Mucosa of descending colon (tissue), 3 donors: ENCODE data around the gene MYO1E. TPM values are rescaled to one million over a fixed set of nuclear protein-coding genes. Genes with fewer than 3 reads are reported as not detected.

Source experiments
- ATAC-seq: fragments of 200-7000 bp; cut with Tn5 transposase; one replicate; pipeline ENCODE4 v1.9.1; 2020; ENCODE audit warnings: mild to moderate bottlenecking, moderate library complexity
- DNase-seq, 3 donors: peaks; one replicate each; pipeline ENCODE4 v3.0.0-alpha.2; 2020
- H3K36me3 ChIP-seq: fragments of 200-600 bp; one replicate; pipeline ENCODE4 v1.8.0; 2021; ENCODE audit warnings: low read depth, mild to moderate bottlenecking
- H3K4me1 ChIP-seq: fragments of 200-600 bp; one replicate; pipeline ENCODE4 v1.8.0; 2021; ENCODE audit warnings: low read depth, mild to moderate bottlenecking
- H3K4me3 ChIP-seq: fragments of 200-600 bp; one replicate; pipeline ENCODE4 v1.8.0; 2021; ENCODE audit warnings: mild to moderate bottlenecking
- H3K9me3 ChIP-seq: fragments of 200-600 bp; one replicate; pipeline ENCODE4 v1.8.0; 2021; ENCODE audit warnings: mild to moderate bottlenecking
- CTCF ChIP-seq: fragments of 200-600 bp; IDR thresholded peaks from one replicate; pipeline ENCODE4 v1.8.0; 2022; ENCODE audit warnings: antibody characterized with exemption, mild to moderate bottlenecking
- intact Hi-C, 2 donors: fragments of 100-400 bp; cut with DNase I in 1 of 2; cut with micrococcal nuclease in 1 of 2; formaldehyde crosslinking; loops; one replicate each; pipeline versions ENCODE4 v1.11.0 to v1.11.1; 2022; cut with DNase I, micrococcal nuclease
- total RNA-seq, 3 donors: library from RNA; stranded (reverse); fragmentation: NEBNext Ultra II Directional in 2 of 3; extraction: Animal tissue kit (Norgen Biotek cat#: 25700) in 2 of 3; gene quantifications; one replicate each; pipeline versions ENCODE4 v1.2.1 to v1.2.4, GENCODE V29; 2021 to 2023
- donor health status: DM: no; HTN: no; CAD: no; lungs with moderate emphysema.
- donor health status: DM: no; HTN: no; CAD: no.
- donor health status: DM: no; HTN: yes; CAD: no.

The MYO1E gene
- total RNA-seq, 3 donors from 2014 or later = 189 to 325 (median 283) TPM

- ATAC-seq = peak; percentile 45
- intact Hi-C loops = no loop called here
- Histone ChIP-seq H3K36me3 (no peaks in the 10 kb centered on the region), H3K4me1 (peaks cover 37% of the 10 kb centered on the region), H3K4me3 (no peak overlapping the region), H3K9me3 (no peaks in the 10 kb centered on the region)
- TF ChIP-seq CTCF = no peak
- DNase-seq = no peak
Observed at GRCh38 chr15:59333401-59334075, 39.1 kb downstream of the MYO1E start.

DNA sequence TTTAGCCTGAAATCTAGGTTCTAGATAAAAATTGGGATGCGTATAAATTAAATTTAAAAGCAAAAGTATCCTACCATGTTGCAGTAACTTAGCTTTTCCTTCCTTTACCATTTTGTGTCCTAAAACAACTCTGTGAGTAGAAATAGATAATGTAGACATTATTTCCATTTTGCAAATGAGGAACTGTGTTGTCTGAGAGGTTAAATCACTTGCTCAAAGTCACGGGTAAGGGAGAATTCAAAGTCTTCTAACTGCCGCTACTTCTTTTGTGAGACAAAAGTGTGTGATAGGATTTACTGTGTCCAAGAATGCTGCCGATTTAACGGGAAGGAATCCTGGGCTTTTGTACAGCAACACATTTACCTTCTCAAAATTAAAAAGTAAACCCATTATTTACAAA, 40.7 kb downstream of the MYO1E start:
- TF ChIP-seq CTCF = no peak
- Histone ChIP-seq H3K4me1 (peaks cover 37% of the 10 kb centered on the region), H3K4me3 (no peak overlapping the region), H3K9me3 (no peaks in the 10 kb centered on the region), H3K36me3 (no peaks in the 10 kb centered on the region)
- intact Hi-C loops = no loop called here
- DNase-seq (no peak), ATAC-seq (no peak)

DNA sequence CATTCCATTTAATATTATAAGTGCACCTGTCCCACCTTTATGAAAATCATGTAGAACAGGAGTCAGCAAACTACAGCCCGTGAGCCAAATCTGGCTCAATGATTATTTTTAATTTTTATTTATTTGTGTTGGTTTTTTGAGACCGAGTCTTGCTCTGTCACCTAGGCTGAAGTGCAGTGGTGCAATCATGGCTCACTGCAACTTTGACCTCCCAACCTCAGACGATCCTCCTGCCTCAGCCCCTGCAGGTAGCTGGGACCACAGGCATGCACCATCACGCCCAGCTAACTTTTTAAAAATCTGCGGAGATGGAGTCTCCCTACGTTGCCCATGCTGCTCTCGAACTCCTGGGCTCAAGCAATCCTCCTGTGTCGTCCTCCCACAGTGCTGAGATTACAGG, 42.0 kb downstream of the MYO1E start:
- DNase-seq (no peak), ATAC-seq (no peak)
- Histone ChIP-seq H3K4me1 (peaks cover 43% of the 10 kb centered on the region), H3K4me3 (no peak overlapping the region), H3K9me3 (no peaks in the 10 kb centered on the region), H3K36me3 (no peaks in the 10 kb centered on the region)
- intact Hi-C loops = no loop called here
- TF ChIP-seq CTCF = no peak

DNA sequence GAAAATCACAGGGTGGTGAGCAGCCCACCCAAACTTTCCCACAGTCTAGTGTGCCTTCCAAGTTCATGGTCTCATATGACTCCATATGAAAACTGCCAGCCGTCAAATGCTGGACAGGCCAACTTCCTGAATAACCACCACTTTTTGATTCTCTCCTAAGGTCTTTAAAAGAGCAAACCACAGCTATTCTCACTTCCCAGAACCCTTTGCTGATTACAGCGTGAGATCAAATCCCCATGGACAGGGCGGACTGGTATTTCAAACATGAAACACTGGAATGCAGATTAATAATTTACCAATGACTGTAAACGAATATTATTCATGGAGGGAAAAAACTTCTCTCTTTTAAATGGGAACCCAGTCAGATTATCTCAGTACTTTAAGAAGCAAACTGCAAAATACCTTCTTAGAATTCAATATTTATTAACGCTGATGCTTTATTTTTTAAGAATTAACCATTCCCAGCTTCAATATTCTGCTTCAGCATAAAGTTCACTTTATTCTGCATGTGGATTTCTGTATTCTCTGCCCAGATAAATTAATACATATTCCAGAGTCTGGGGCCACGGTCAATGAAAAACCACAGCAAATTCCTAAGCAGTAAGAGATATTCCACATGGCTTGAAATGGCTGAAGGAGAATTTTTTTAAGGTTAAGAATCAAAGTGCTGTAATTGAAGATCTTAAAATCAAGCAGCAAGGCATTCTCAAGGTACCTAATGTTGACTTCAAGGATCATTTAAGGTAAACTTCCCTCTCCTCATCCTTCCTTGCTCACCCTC, 42.9 kb downstream of the MYO1E start:
- H3K9me3 ChIP-seq = no peaks in the 10 kb centered on the region
- no peaks in the 10 kb centered on the region for H3K36me3 ChIP-seq
- H3K4me1 ChIP-seq = peaks cover 43% of the 10 kb centered on the region
- H3K4me3 ChIP-seq = no peak overlapping the region
- DNase-seq (no peak), ATAC-seq (peak; percentile 45)
- intact Hi-C loops = no loop called here
- no peak for TF ChIP-seq CTCF

- no peak for TF ChIP-seq CTCF
- Histone ChIP-seq H3K9me3 (no peaks in the 10 kb centered on the region), H3K36me3 (no peaks in the 10 kb centered on the region), H3K4me3 (no peak overlapping the region), H3K4me1 (peaks cover 39% of the 10 kb centered on the region)
- no peak for ATAC-seq
- no peak for DNase-seq
- intact Hi-C loops = no loop called here
Observed at GRCh38 chr15:59329091-59329490, 43.6 kb downstream of the MYO1E start.
